ENCODE measurements around the gene YIPF1. TPM values are rescaled to one million over a fixed set of nuclear protein-coding genes. Genes with fewer than 3 reads are reported as not detected.

YIPF1 gene
- total and polyA plus RNA-seq, 2 donors (not counting 1 experiment from before 2014, with no cell fraction given): 13.9 to 15.8 TPM

GRCh38 chr1:53895421-53895820 lies 5.8 kb upstream of the YIPF1 start:
- Mint-ChIP-seq H3K9me3 (ENCODE audit: insufficient read depth) (no peaks in the 10 kb centered on the region), H3K27me3 (peaks cover 10% of the 10 kb centered on the region), H3K4me1 (peaks cover 13% of the 10 kb centered on the region), H3K27ac (no peak overlapping the region), H3K4me3 (no peak overlapping the region)
- Histone ChIP-seq H2AFZ (ENCODE audit: insufficient read depth, low read depth, low read length, poor library complexity, severe bottlenecking) (no peak overlapping the region), H3K4me2 (replicated peaks; ENCODE audit: low read depth, low read length, poor library complexity, severe bottlenecking) (no peak overlapping the region), H3K9ac (ENCODE audit: low read length) (no peak overlapping the region), H3K9me3 (ENCODE audit: control extremely low read depth in 1 of 3, control insufficient read depth in 2 of 3, insufficient read depth in 1 of 3, low read length in 2 of 3) (no peaks in the 10 kb centered on the region), H3K36me3 (replicated peaks in 1 of 2; ENCODE audit: control extremely low read depth in 1 of 2, control insufficient read depth in 1 of 2, extremely low read depth in 1 of 2, insufficient read depth in 2 of 2, low read length in 1 of 2) (no peaks in the 10 kb centered on the region), H3K4me1 (ENCODE audit: control insufficient read depth in 2 of 2, insufficient read depth in 2 of 2, low read length in 2 of 2) (peaks cover 4 to 11% of the 10 kb centered on the region in 2 donors), H3K4me3 (ENCODE audit: control extremely low read depth in 1 of 5, extremely low read depth in 1 of 5, insufficient read depth in 1 of 5, low read depth in 2 of 5, low read length in 4 of 5) (no peak overlapping the region), H4K20me1 (ENCODE audit: control insufficient read depth, insufficient read depth, low read length, poor library complexity, severe bottlenecking) (no peaks in the 10 kb centered on the region), H3K79me2 (ENCODE audit: control insufficient read depth, insufficient read depth, low read length) (no peaks in the 10 kb centered on the region), H3K27me3 (replicated peaks in 1 of 4; ENCODE audit: control extremely low read depth in 1 of 4, control insufficient read depth in 3 of 4, insufficient read depth in 4 of 4, low read length in 3 of 4) (no peaks in the 10 kb centered on the region), H3K27ac (ENCODE audit: low read length in 2 of 2) (no peak overlapping the region)
- WGBS (ENCODE audit: insufficient coverage): 67% methylated on average over 6 of the region's 6 CpGs
- CTCF ChIA-PET: interaction anchor here (1.2 kb wide), 1 partner anchor 16 kb away, joined by 4 read pairs; no protein-coding TSS in a partner anchor
- intact Hi-C loops (cut with micrococcal nuclease): no loop called here
- TF ChIP-seq CTCF (IDR thresholded peaks at IDR 0.05): no peak
- TF ChIP-seq EZH2 (IDR thresholded peaks at IDR 0.05; ENCODE audit: borderline replicate concordance, insufficient read depth, low read depth, low read length, poor library complexity, severe bottlenecking): no peak
- POLR2A ChIA-PET: no interaction called here
- ATAC-seq (ENCODE audit: low read depth) (no peak), DNase-seq (no peak)

- Mint-ChIP-seq H3K27ac (no peak overlapping the region), H3K4me3 (no peak overlapping the region), H3K27me3 (peaks cover 10% of the 10 kb centered on the region), H3K9me3 (ENCODE audit: insufficient read depth) (no peaks in the 10 kb centered on the region), H3K4me1 (peaks cover 20% of the 10 kb centered on the region)
- ChIA-PET POLR2A (no interaction called here), CTCF (no interaction called here)
- Histone ChIP-seq H3K9ac (ENCODE audit: low read length) (no peak overlapping the region), H3K36me3 (replicated peaks in 1 of 2; ENCODE audit: control extremely low read depth in 1 of 2, control insufficient read depth in 1 of 2, extremely low read depth in 1 of 2, insufficient read depth in 2 of 2, low read length in 1 of 2) (no peaks in the 10 kb centered on the region), H3K4me1 (ENCODE audit: control insufficient read depth in 2 of 2, insufficient read depth in 2 of 2, low read length in 2 of 2) (peaks cover 9 to 16% of the 10 kb centered on the region in 2 donors), H3K4me3 (ENCODE audit: control extremely low read depth in 1 of 5, extremely low read depth in 1 of 5, insufficient read depth in 1 of 5, low read depth in 2 of 5, low read length in 4 of 5) (no peak overlapping the region), H3K27me3 (replicated peaks in 1 of 4; ENCODE audit: control extremely low read depth in 1 of 4, control insufficient read depth in 3 of 4, insufficient read depth in 4 of 4, low read length in 3 of 4) (no peaks in the 10 kb centered on the region), H3K27ac (ENCODE audit: low read length in 2 of 2) (no peak overlapping the region), H3K79me2 (ENCODE audit: control insufficient read depth, insufficient read depth, low read length) (no peaks in the 10 kb centered on the region), H4K20me1 (ENCODE audit: control insufficient read depth, insufficient read depth, low read length, poor library complexity, severe bottlenecking) (no peaks in the 10 kb centered on the region), H2AFZ (ENCODE audit: insufficient read depth, low read depth, low read length, poor library complexity, severe bottlenecking) (no peak overlapping the region), H3K4me2 (replicated peaks; ENCODE audit: low read depth, low read length, poor library complexity, severe bottlenecking) (no peak overlapping the region), H3K9me3 (ENCODE audit: control extremely low read depth in 1 of 3, control insufficient read depth in 2 of 3, insufficient read depth in 1 of 3, low read length in 2 of 3) (no peaks in the 10 kb centered on the region)
- ATAC-seq (ENCODE audit: low read depth) (no peak), DNase-seq (no peak)
- WGBS (ENCODE audit: insufficient coverage): 96% methylated on average over 5 of the region's 5 CpGs
- TF ChIP-seq CTCF (IDR thresholded peaks at IDR 0.05): no peak
- no peak for TF ChIP-seq EZH2 (IDR thresholded peaks at IDR 0.05; ENCODE audit: borderline replicate concordance, insufficient read depth, low read depth, low read length, poor library complexity, severe bottlenecking)
- intact Hi-C loops (cut with micrococcal nuclease): no loop called here
These were observed 5.0 kb upstream of the YIPF1 start for GRCh38 chr1:53894644-53895043.

All from B cell (primary cell).